AG20443 (cell line): ENCODE data around the gene BAG1.
A peak's percentile ranks its signal among the peaks of the same experiment; 100 is the strongest.

Source experiments
- DNase-seq: peaks from one replicate; pipeline ENCODE4 v3.0.0; 2012; ENCODE audit warnings: low spot score, mixed read lengths

BAG1 gene

DNA sequence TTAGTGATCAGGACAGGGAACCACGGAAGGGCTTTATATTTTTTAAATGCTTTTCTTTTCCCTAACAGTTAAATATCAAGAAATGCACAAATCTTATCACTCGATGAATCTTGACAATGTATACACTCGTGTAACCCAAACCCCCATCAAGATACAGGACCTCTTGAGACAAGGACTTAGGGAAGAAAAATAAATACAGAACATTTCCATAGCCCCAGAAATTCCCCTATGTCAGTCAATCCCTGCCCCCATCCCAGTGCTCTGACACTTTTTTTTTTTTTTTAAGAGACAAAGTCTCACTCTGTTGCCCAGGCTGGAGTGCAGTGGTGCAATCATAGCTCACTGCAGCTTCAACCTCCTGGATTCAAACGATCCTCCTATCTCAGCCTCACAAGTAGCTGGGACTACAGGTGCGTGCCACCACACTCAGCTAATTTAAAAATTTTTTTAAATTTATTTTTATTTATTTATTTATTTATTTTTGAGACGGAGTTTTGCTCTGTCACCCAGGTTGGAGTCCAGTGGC lies 21.8 kb downstream of the BAG1 start:
- no peak for DNase-seq

- DNase-seq: no peak
These were observed 23.2 kb downstream of the BAG1 start for GRCh38 chr9:33241298-33241697.

GRCh38 chr9:33239921-33240320 lies 24.6 kb downstream of the BAG1 start, which contains the start of gene SPINK4:
Gene SPINK4 (plus strand): TSS chr9:33240167. CDS start chr9:33240209, 42 bp downstream.
- no peak for DNase-seq

DNA sequence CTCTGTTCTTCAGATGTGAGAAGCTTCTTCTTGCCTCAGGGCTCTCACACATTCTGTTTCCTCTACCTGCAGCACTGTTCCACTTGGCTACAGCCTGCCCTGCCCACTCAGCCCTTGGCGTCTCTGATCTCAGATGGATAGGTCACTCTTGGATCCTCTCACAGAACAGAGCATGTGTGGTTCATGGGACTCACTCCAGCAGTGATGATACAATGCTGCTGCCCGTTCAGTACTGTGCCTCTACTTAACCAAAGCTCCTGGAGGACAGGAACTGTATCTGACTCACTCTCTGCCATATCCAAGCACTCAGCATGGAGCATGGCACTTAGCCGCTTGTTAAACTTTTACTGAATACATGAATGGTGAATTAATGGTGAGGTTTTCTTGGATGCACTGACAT lies 27.9 kb downstream of the BAG1 start:
- DNase-seq: peak; percentile 34

- no peak for DNase-seq
These were observed 29.7 kb downstream of the BAG1 start for GRCh38 chr9:33234511-33235467.

- peak; percentile 82 for DNase-seq
These were observed 30.7 kb downstream of the BAG1 start for GRCh38 chr9:33233626-33234342.

DNA sequence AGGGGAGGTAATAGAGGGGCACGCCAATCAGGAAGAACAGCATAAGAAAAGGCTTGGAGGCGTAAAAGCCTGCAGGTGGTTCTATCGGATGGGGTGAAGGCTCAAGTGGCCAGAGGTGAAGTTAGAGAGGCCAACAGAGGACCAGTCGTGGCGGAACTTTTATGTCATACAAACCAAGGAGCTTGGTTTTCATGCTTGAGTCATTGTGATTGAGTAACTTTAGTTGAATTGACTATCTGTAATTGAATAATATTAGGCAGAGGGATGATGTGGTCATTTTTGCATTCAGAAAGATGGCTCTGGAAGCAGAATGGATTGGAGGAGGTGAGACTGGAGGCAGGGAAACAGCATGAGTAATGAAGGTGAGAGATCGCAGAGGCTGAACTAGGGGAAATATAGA lies 31.7 kb downstream of the BAG1 start:
- DNase-seq: no peak

DNA sequence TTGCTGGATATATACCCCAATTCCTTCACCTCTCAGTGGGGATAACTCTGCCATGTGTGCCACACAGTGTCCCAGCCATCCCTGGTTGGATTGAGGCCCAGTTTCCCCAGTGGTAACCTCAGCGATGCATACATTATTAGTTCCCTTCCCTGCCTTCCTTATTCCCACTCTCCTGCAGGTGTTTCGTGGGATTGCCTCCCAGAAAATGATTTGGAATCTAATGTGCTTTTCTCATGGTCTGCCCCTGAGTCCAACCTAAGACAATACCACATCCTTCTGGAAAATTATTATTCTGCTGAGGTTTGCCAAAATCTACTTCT lies 32.9 kb downstream of the BAG1 start:
- no peak for DNase-seq

- DNase-seq: no peak
These were observed 33.5 kb downstream of the BAG1 start for GRCh38 chr9:33230756-33231622.

DNA sequence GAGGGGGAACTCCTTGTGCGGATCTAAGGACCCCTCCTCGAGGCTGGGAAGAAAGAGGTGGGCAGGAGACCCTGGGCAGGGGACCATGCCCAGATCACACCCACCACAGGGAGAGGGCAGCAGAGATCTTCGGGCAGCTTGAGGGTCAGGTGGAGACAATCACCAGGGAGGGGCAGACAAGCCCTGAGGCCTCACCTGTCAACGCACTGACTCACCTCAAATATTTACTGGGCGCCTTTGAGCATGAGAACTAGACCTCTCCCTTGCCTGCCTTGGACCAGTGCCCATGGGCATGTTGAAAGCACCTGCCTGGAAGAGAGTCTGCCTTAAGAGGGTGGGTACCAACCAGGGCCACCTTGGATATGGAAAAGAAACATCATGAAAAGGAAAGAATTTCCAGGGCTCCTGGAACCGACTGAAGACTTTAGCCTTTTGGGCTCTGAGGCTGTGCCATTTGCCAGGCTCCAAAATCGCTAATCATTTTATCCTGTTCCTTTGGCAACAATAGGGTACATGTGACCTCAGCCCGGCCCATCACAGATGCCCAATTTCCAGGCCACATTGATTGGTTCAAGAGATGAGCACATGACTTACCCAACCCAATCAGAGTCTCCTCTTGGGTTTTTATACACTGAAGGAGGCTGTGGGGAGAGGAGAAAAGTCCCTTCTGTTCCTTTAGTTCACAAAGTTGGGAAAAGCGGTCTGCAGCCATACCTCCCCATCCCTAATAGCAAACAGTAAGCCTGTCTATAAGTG lies 35.0 kb downstream of the BAG1 start:
- DNase-seq: no peak

DNA sequence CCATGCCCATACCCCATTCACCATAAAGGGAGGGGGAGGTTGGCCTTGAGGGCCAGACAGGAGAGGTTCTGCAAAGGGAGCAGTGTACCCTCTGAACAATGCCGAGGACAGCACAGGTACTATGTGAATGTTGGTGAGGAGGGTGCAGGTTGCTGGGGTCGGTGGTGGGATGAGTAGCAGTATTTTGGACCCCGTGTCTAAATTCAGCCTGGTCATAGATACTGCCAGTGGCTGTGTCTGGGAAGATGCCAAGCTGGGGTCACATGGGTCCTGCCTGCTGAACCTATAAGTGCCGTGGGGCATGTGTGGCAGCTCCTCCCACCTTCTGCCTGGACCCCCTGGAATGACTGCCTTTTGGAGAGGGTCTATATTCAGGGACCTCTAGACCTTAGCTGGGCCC lies 35.9 kb downstream of the BAG1 start:
- DNase-seq: no peak

DNA sequence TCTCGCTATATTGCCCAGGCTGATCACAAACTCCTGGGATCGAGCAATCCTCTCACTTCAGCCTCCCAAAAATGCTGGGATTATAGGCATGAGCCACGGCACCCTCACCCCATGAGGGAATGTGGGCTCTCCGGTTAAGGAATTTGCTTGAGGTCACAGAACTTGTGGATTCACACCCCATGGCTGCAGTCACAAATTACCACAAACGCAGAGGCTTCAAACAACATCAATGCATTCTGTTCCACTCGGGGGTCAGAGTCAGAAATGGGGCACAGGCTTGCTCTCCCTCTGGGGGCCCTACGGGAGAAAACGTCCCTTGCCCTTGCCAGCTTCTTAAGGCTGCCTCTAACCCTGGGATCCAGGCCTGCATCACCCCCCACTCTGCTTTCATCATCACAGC lies 36.8 kb downstream of the BAG1 start:
- DNase-seq: no peak

DNA sequence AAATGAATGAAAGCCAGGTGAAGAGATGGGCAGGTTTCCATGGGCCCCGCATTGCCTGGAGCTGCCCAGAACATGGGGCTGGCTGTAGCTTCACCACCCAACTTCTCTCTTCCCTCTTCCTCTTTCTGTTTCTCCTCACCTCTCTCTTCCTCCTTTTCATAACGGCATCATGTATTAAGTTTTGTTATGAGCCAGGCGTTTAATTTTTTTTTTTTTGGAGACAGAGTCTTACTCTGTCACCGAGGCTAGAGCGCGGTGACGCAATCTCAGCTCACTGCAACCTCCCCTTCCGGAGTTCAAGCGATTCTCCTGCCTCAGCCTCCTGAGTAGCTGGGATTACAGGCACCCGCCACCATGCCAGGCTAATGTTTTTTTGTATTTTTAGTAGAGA lies 37.5 kb downstream of the BAG1 start:
- DNase-seq: no peak

DNA sequence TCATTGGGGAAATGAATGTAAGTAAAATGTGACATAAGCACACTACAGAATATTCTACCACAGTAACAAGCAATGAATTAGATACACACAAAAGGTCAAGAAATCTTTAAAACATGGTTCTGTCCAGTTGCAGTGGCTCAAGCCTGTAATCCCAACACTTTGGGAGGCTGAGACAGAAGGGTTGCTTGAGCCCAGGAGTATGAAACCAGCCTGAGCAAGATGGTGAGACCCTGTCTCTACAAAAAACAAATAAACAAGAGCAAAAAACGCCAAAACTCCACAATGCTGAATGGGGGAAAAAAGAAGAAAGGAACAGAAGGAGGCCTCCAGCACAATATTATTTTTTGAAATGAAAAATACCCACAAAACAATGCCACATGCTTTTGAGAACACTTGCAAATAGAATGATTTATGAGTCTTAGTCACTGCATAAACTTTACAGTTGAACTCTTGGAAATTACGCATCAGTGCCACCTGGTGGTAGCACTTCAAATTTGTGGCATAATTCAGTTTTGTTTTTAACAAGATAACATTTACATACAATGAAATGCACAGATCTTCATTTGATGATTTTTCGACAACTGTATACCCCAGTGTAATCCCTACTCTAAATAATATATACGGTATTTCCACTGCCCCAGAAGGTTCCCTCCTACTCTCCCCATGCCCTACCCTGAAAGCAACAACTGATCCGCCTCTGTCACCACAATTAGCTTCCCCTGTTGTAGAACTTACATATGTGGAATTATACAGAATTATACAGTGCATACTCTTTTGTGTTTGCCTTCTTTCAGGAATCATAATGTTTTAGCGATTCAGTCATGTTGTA lies 39.0 kb downstream of the BAG1 start:
- peak; percentile 63 for DNase-seq

DNA sequence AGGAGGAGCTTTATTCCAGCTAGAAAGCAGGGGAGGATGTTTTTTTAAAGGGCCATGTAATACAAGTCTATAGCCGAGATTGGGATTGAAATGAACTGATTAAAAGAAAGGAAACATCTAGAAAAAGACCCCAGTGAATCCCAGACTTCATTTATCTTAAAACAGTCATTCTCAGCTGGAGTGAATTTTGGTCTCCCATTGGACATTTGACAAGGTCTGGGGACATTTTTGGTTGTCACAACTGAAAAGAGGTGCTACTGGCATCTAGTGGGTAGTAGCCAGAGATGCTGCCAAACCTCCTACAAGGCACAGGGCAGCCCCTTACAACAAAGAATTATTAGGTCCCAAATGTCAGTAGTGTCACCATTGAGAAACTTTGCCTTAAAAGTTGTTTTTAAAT lies 40.8 kb downstream of the BAG1 start:
- no peak for DNase-seq

DNA sequence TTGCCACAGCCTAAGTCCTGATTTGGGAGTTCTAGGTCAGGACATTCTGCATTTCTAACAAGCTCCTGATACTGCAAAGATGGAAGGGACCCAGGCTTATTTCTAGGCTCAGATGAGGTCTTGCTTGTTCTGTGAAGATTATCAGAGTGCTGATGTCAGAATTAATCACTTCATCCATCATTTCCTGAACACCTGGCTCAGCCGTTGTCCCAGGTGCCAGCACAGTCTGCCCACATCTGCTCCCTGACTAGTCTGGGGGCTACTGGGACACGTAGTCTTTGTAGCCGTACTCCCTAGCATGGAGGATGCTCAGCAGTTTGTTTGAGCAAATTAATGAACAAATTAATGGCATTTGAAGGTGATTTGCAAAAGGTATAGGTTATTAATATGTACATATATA lies 42.5 kb downstream of the BAG1 start:
- DNase-seq: no peak

- no peak for DNase-seq
These were observed 43.0 kb downstream of the BAG1 start for GRCh38 chr9:33221568-33221884.

- no peak for DNase-seq
These were observed 43.6 kb downstream of the BAG1 start for GRCh38 chr9:33220681-33221567.

GRCh38 chr9:33211695-33212393 lies 52.7 kb downstream of the BAG1 start:
- DNase-seq: no peak
